ENCODE measurements around the gene R3HDM1.

GRCh38 chr2:135756692-135757091 is 225.4 kb downstream of the R3HDM1 start:
- TF ChIP-seq CTCF (conservative IDR thresholded peaks at IDR 0.05; ENCODE audit: low read length) (no peak), EZH2phosphoT487 (IDR thresholded peaks at IDR 0.05; ENCODE audit: borderline replicate concordance, low read depth, low read length) (no peak)
